ENCODE measurements around the gene MYO18A.

DNA sequence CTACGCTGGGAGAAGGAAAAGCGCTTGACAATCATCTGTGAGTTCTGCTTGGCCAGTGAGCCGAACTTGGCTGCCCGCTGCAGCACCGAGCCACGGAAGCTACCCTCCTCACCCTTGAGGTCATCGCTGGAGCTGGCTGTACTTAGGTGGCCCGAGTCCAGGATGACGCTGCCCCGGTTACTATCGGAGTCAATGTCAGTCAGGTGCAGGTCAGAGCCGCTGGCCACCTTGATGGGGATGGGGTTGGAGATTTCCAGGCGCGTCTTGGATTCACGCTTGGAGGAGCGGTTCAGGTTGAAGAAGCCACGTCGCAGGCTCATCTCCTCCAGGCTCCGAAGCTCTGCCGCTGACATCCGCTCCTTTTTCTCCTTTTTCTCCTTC lies 13.7 kb downstream of the MYO18A start:
- TF ChIP-seq, protein P1, sequence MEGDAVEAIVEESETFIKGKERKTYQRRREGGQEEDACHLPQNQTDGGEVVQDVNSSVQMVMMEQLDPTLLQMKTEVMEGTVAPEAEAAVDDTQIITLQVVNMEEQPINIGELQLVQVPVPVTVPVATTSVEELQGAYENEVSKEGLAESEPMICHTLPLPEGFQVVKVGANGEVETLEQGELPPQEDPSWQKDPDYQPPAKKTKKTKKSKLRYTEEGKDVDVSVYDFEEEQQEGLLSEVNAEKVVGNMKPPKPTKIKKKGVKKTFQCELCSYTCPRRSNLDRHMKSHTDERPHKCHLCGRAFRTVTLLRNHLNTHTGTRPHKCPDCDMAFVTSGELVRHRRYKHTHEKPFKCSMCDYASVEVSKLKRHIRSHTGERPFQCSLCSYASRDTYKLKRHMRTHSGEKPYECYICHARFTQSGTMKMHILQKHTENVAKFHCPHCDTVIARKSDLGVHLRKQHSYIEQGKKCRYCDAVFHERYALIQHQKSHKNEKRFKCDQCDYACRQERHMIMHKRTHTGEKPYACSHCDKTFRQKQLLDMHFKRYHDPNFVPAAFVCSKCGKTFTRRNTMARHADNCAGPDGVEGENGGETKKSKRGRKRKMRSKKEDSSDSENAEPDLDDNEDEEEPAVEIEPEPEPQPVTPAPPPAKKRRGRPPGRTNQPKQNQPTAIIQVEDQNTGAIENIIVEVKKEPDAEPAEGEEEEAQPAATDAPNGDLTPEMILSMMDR (IDR thresholded peaks at IDR 0.05): no peak
- TF ChIP-seq POLR2A (IDR thresholded peaks at IDR 0.05; ENCODE audit: low read depth) (no peak), POLR2AphosphoS5 (IDR thresholded peaks at IDR 0.05) (no peak), EP300 (IDR thresholded peaks at IDR 0.05) (no peak)

Measured in esophagus muscularis mucosa (tissue), 4 donors.